ENCODE results near the gene CDH4. TPM values are rescaled to one million over a fixed set of nuclear protein-coding genes. Genes with fewer than 3 reads are reported as not detected.

The CDH4 gene
- total and polyA plus RNA-seq, 2 of the 4 experiments (the other 2 are of a cell fraction), result 1.6 to 3.5 TPM

GRCh38 chr20:61937146-61937962, 685.3 kb downstream of the CDH4 start:
- Histone ChIP-seq H2BK5ac (ENCODE audit: low read depth, low read length, poor library complexity, severe bottlenecking) (no peak overlapping the region), H2BK120ac (ENCODE audit: low read depth, low read length) (no peak overlapping the region), H4K8ac (ENCODE audit: low read depth in 2 of 2, low read length in 2 of 2) (no peak overlapping the region), H2BK20ac (ENCODE audit: low read depth, low read length) (no peak overlapping the region), H4K5ac (ENCODE audit: low read depth, low read length) (no peak overlapping the region), H3K4me3 (ENCODE audit: insufficient read depth, low read depth, low read length) (no peak overlapping the region), H3K4me2 (ENCODE audit: low read depth, low read length) (no peak overlapping the region), H3K9ac (ENCODE audit: low read depth, low read length) (no peak overlapping the region), H3K79me1 (ENCODE audit: low read depth in 1 of 2, low read length in 2 of 2) (no peaks in the 10 kb centered on the region), H3K9me1 (ENCODE audit: insufficient read depth, low read length) (no peaks in the 10 kb centered on the region; the same call in 1 of the 2 replicates), H4K20me1 (ENCODE audit: insufficient read depth, low read length) (no peaks in the 10 kb centered on the region), H3K4ac (ENCODE audit: low read depth, low read length) (no peak overlapping the region), H3K56ac (ENCODE audit: extremely low read depth, insufficient read depth, low read length) (no peak overlapping the region), H3K27me3 (ENCODE audit: control insufficient read depth, insufficient read depth, low read length) (peaks cover 5% of the 10 kb centered on the region; the same call in 1 of the 2 replicates), H3K23ac (ENCODE audit: low read depth, low read length) (no peak overlapping the region), H2AK9ac (replicated peaks; ENCODE audit: low read depth, low read length, poor library complexity) (no peak overlapping the region), H2BK15ac (ENCODE audit: low read depth, low read length) (no peak overlapping the region), H3K4me1 (ENCODE audit: control insufficient read depth, insufficient read depth, low read length) (no peaks in the 10 kb centered on the region), H4K91ac (ENCODE audit: insufficient read depth, low read depth, low read length) (no peak overlapping the region), H3K14ac (replicated peaks; ENCODE audit: low read depth, low read length) (no peak overlapping the region), H2AFZ (replicated peaks; ENCODE audit: low read length, poor library complexity) (no peak overlapping the region), H2AK5ac (ENCODE audit: low read depth, low read length) (no peak overlapping the region), H3K9me3 (ENCODE audit: control insufficient read depth, insufficient read depth, low read length) (no peaks in the 10 kb centered on the region), H3K36me3 (ENCODE audit: control insufficient read depth, insufficient read depth, low read length) (no peaks in the 10 kb centered on the region), H3K27ac (ENCODE audit: insufficient read depth, low read length) (no peak overlapping the region), H3K18ac (ENCODE audit: low read depth, low read length) (no peak overlapping the region)
- in situ Hi-C loops (cut with MboI; ENCODE audit: low sequenced_read_pairs), result no loop called here
- intact Hi-C loops (cut with micrococcal nuclease), result no loop called here
- no TSS peak for BruUV-seq (replicated peaks)
- no peak for ATAC-seq (ENCODE audit: low read depth)
- DNase-seq, result no peak
- no CpG with 5 or more reads among the region's 10 CpGs for WGBS, 2 experiments (ENCODE audit: extremely low coverage in 2 of 2, insufficient read length in 1 of 2)
- CTCF ChIA-PET, result interaction anchor here (0.7 to 0.8 kb wide), 2 partner anchors 450 to 1636 kb away, joined by 3 read pairs; no protein-coding TSS in a partner anchor
- dilution Hi-C loops (cut with HindIII; ENCODE audit: low sequenced_read_pairs, unreplicated experiment), result no loop called here
- POLR2A ChIA-PET (ENCODE audit: unreplicated experiment), result no interaction called here
- TF ChIP-seq RCOR1 (IDR thresholded peaks at IDR 0.05; ENCODE audit: insufficient replicate concordance, low read length), result no peak
- no peak for TF ChIP-seq RFX5 (IDR thresholded peaks at IDR 0.05; ENCODE audit: low read depth, low read length)
- TF ChIP-seq NFE2L2 (IDR thresholded peaks at IDR 0.05; ENCODE audit: low read depth, low read length), result no peak
- TF ChIP-seq ELK1 (IDR thresholded peaks at IDR 0.05; ENCODE audit: borderline replicate concordance, low read depth, low read length), result no peak
- no peak for TF ChIP-seq MAFK (IDR thresholded peaks at IDR 0.05; ENCODE audit: low read depth, low read length)
- TF ChIP-seq SMC3 (IDR thresholded peaks at IDR 0.05; ENCODE audit: low read depth, low read length), result no peak
- no peak for TF ChIP-seq POLR2A (IDR thresholded peaks at IDR 0.05; ENCODE audit: low read depth, low read length)
- no peak for TF ChIP-seq BHLHE40 (IDR thresholded peaks at IDR 0.05; ENCODE audit: low read depth, low read length)
- TF ChIP-seq MXI1 (IDR thresholded peaks at IDR 0.05; ENCODE audit: borderline replicate concordance, low read depth, low read length), result no peak
- TF ChIP-seq CTCF (conservative IDR thresholded peaks at IDR 0.05; ENCODE audit: low read depth, low read length), result no peak
- no peak for TF ChIP-seq MAZ (IDR thresholded peaks at IDR 0.05; ENCODE audit: borderline replicate concordance, low read depth, low read length)
- TF ChIP-seq RAD21 (IDR thresholded peaks at IDR 0.05; ENCODE audit: low read length), result no peak
- TF ChIP-seq CEBPB (IDR thresholded peaks at IDR 0.05; ENCODE audit: low read depth, low read length), result no peak
- TF ChIP-seq CHD1 (IDR thresholded peaks at IDR 0.05; ENCODE audit: low read depth, low read length), result no peak
- no peak for TF ChIP-seq USF2 (IDR thresholded peaks at IDR 0.05; ENCODE audit: low read depth, low read length)

Measured in IMR-90 (cell line).